Ureter (tissue), 1 donor: Measurements from ENCODE around the gene CALML4. TPM values are rescaled to one million over a fixed set of nuclear protein-coding genes. Genes with fewer than 3 reads are reported as not detected.
"Not testable (repeated sequence)": the region's sequence is repeated elsewhere in the genome, so short reads cannot be mapped to it uniquely, and the experiment has no call there.

ENCODE experiments used
- DNase-seq: peaks from one replicate; pipeline ENCODE4 v3.0.0-alpha.2; 2020; ENCODE audit warnings: low spot score
- total RNA-seq: library from RNA; stranded (reverse); gene quantifications from one replicate; pipeline ENCODE4 v1.2.4, GENCODE V29; 2023
- donor health status: DM: yes; HTN: yes; CAD: no.

CALML4 gene
- total RNA-seq, 1 donor from 2014 or later: 6.3 TPM

GRCh38 chr15:68224546-68225250 lies 19.6 kb upstream of the CALML4 start:
- DNase-seq: peak; percentile 19

DNA sequence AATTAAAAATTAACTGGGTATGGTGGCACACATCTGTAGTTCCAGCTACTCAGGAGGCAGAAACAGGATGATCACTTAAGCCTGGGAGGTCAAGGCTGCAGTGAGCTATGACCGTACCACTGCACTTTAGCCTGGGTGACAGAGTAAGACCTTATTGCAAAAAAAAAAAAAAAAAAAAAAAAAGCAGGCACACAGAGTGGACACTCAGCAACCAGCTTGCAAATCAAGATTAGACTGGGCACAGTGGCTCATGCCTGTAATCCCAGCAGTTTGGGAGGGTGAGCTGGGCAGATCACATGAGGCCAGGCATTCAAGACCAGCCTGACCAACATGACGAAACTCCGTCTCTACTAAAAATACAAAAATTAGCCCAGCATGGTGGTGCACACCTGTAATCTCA lies 19.0 kb upstream of the CALML4 start:
- peak; percentile 29 for DNase-seq

DNA sequence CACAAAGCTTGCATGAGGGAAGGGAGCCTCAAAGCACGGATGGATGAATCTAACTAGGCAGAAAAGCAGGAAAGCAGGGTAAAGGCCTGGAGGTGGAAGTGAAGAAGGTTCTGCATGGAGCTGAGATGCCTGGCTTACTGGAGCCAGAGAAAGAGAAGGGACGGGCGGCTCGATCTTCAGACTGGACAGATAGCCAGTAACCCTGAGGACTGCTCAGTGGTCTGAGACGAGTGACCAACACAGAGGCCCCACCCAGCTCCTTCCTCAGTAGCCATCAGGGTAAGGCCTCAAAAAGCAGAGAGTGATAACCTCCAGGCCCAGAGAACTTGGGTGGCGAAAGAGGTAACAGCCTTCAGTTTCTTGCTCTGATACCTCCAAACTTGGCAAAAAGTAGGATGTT lies 18.0 kb upstream of the CALML4 start:
- DNase-seq: peak; percentile 28

- peak; percentile 34 for DNase-seq
These were observed 17.3 kb upstream of the CALML4 start for GRCh38 chr15:68222432-68222743.

- DNase-seq: peak; percentile 24
These were observed 16.6 kb upstream of the CALML4 start for GRCh38 chr15:68221530-68222431.

- DNase-seq: peak; percentile 23
These were observed 15.8 kb upstream of the CALML4 start for GRCh38 chr15:68220967-68221366.

GRCh38 chr15:68220489-68220888 lies 15.4 kb upstream of the CALML4 start:
- peak; percentile 20 for DNase-seq

DNA sequence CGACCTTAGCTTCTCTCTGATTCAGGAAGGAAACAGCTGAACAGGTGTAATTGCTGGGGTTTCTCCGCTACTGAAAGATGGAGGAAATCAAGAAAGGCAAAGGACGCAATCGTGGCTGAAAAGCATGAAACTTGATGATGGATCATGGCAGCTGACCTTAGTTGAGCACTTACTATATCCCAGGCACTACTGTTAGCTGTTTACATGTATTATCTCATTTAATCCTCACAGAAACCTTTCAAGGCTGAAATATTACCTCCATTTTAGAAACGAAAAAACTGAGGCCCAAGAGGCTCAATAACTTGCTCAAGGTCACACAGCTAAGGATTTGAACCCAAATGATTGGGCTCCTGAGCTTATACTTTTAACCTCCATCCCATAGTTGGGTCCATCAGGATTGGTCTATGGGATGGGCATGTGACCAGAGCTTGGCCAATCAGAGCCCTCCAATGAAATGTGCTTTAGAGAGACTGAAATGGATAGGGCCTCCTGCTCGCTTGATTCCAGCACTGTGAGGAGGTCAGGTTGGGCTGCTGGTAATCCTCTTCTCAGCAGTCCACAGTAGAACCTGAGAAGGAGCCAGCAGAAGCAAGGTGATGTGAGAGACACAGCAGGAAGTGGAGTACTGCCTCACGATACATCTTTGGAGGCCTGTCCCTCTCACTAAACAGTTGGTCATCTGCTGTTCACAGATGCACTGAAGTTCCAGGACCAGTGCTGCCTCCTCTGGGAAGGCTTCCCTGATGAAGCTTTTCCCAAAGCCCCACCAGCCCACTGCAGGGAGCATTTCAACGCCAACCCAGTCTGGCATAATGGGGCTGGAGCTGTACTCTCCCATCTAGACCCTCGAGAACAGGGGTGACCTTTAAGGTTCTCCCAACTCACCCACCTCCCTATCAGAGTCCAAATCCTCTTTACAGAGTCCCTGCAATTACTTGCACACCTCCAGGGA lies 14.0 kb upstream of the CALML4 start:
- DNase-seq: peak; percentile 17

DNA sequence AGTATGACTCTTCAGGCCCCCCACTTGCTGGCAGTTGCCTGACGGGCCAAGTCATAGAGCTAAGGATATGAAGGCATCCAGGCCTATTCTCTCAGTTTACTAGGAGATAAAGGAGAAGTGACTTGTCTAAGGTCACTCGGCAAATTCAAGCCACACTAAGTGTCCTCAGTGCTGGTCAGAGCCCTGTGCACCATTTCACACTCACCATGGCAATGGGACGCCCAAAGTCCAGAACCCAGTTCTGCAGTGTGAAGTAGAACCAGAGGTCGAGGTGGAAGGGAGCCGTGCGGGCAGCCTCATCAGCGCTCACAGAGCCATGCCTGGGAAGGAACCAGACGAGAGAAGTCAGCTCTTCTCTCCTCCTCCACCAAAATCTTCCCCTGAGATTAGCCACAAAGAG lies 13.2 kb upstream of the CALML4 start:
- no peak for DNase-seq

- DNase-seq: no peak
These were observed 12.2 kb upstream of the CALML4 start for GRCh38 chr15:68217341-68217740.

DNA sequence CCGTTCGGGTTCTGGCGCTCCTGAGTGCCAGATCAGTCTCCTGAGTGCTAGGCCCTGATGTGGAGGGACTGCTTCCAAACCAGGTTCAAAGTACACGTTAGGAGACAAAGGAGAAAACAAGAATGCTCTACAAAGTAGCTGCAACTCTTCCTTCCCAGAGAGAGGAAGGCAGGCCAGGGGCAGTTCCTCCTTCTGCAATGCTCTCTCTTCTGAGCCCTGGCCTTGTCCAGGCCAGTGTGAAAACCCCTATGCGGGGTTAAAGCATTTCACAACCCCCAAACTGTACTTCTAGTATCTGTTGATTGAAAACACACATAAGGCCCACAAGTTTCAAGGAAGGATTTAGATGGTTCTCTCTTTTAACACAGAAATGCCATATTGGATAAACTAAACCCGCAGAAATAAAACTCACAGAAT lies 9.7 kb upstream of the CALML4 start:
- DNase-seq: no peak

DNA sequence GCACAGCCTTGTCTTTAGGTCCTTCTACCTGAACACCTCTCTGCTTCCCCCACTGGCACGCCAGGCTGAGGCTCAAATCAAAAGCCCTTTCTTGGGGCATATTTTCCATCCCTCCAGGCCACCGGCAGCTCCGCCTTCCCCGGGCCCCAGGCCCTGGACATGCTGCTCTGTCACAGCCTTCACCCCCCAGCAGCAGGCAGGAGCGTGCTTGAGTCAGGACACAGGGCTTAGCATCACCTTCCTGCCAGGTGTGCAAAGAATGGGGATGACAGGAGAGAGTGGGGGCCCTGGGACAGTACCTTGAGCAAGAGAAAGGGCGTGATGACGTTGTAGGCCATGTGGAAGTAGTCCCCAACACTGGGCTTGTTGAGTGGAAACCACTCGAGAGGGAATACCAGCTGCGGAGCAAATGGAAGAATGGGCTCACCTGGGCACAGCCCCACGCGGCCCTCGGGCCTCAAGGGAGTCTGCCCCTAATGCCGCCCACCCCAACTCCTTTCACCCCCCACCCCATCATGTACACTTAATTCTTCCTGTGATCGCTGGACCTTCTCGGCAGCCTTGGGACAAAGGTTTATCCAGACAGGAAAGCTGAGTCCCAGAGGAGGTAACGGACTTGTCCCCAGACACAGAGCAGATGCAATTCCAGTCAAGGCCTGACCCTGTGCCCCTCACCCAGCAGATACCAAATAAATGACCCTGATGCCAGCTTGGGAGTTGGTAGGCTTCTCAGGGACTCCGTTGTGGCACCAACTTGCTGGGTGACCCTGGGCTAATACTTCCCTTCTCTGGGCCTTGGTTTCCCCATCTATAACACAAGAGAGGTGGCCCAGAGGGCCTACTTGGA lies 9.1 kb upstream of the CALML4 start:
- no peak for DNase-seq

DNA sequence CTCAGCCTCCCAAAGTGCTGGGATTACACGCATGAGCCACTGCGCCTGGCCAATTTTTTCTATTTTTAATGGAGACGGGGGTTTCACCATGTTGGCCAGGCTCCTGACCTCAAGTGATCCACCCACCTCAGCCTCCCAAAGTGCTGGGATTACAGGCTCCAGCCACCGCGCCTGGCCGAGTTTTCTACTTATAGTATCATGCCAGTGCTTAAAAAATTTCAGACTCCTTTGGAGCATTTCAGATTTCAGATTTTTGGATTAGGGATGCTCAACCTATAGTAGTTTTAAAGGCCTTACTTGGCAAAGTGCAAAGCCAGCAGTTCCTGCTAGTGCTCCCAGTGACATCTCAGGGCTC lies 8.3 kb upstream of the CALML4 start:
- DNase-seq: not testable (repeated sequence)

DNA sequence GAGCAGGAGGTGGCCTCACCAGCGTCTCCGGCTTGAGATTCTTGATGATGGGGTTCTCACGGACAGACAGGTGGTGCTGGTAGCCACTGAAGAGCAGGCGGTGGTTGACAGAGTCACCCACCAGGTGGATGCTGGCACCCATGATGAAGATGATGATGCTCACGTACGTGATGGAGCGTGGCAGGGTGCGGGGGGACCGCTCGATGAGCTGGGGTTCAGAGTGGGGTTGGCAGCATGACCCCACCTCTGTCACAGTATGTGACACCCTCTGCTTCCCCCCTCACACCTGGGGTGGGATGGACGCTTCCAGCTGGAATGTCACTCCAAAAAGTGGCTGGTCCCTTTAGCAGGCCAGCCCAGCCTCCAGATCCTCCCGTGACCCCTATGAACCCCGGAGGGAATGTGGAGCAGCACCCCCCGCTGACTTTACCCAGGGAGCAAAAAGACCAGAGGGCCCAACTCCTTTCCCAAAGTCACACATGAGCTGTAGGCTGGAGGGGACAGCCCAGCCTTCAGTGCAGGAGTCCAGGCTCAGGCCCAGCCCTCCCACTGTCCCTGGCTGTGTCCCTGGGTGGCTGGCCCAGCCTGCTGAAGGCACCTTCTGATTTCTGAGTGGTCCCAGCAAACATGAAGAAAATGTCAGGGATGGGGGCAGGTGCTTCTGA lies 6.7 kb upstream of the CALML4 start:
- no peak for DNase-seq

DNA sequence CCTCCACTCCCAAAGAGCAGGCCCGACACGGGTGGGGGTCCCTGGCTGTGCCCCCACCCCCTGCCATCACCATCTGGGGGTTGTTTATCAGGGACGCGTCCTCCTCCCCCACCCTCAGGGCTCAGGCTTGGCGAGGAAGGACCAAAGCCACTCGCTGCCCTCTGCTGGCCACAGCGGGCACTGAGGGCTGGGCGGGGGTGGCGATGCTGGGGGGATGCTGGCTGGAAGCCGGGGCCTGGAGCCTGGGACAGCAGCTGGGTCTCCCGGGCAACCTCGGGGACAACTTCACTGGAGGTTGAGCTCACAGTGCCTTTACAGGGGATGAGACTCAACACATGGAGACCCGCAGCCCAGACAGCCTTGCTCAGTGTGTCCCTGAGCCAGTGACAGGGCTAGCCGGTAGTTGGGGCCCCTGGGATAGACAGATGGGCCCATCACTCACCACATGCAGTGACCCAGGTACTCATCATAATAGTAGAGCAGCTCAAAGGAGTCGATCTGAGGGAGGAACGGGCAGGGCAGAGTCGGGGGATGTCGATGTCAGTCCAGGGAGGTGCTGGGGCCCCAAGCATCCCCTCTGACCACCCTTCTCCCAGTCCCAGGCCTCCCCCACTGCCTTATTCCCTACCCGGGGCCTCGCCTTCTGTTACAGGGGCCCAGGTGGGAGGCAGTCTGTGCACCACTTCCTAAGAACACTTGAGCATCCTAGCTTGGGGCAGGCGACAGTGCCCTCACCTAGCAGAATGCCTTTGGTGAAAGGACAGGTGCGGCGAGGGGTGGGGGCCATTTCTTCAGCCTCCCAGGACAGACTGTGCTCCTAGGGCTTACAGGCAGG lies 5.9 kb upstream of the CALML4 start:
- DNase-seq: no peak

GRCh38 chr15:68210409-68210756 lies 5.3 kb upstream of the CALML4 start:
- no peak for DNase-seq

DNA sequence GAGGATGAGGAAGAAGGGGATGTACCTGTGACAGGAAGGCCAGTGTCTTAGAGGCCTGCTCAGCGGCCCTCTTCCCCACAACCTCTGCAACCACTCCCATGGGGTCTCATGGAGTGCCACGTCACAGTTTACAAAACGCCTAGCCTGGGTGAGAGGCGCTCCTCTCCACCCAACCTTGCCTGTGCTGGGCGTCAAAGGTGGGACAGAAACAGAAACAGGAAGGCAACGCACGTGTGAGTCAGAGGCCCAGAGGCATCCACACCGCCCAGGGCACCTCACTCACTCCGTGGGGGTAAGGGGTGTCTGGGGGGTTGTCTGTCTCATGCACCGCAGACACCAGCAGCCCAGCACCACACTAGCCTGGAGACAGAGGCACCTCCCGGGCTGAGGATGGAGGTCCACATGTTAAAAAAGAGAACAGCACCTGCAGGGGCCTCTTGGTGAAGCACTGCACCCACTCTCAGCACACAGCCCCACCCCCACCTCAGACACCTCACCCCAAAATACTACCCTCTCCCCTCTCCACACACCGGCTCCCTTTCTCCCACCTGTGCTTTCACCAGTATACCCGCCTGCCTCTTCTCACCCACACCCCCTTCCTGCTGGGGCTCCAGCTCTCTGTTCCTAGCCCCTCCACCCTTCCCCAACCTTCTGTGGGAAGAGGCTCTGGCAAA lies 4.7 kb upstream of the CALML4 start:
- no peak for DNase-seq

DNA sequence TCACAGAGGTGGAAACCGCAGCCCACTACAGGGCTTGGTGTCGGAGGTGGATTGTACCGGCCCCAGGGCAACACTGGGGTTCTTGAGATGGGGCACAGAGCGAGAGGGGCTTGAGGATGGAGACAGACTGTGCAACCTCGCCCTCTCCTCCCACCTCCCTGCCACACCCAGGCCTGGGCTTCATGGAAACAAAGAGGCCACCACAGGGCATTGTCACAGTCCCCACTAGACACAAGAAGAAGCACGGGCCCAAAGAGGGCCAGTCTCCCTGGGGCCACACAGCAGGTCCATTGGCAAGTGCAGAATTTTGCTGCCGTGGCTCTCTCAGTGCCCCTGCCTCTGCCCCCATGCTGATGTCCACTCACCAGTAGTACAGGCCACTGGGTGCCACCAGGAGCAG lies 4.1 kb upstream of the CALML4 start:
- no peak for DNase-seq

DNA sequence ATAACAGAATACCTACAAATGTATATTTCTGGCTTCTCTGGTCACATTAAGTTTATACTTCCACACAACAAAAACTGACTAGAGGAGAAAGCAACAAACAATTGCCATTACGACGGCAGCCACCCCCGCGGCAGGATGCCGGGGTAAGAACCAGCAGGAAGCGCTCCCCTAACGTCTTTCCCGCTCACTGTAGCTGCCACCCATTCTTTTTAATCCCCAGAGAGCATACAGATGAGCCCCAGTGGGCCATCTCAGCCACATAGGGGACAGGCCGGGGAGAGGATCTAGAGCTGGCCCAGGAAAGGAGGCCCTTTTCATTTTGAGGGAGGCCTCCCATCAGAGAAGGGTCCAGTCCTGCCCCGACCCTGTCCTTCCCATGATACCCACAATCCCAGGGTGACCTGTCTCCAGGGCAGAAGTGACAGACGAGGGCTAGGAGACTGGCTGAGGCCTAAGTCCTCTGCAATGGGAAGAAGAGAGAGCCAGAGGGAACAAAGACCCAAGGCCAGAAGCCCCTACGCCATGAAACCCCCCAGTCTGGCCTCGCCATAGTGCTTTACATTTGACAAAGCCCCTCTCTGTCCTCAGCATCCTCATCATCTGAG lies 3.6 kb upstream of the CALML4 start:
- DNase-seq: no peak
